Caco-2 (cell line): ENCODE results near the gene TSSK2. TPM values are rescaled to one million over a fixed set of nuclear protein-coding genes. Genes with fewer than 3 reads are reported as not detected.

Source experiments
- BruUV-seq: library from RNA; stranded (reverse); fragments of 400-500 nt; replicated peaks from 2 replicates; lab custom pipeline; 2021; lab: Mats Ljungman, UMichigan
- CTCF ChIA-PET: fragments of 300-600 bp; sonication (Branson Sonifier 250); formaldehyde crosslinking; loops from one replicate; lab custom pipeline; 2022; ENCODE audit warnings: antibody characterized with exemption; lab: Charles Lee
- POLR2A ChIA-PET: fragments of 300-600 bp; sonication (Branson Sonifier 250); formaldehyde crosslinking; loops from one replicate; lab custom pipeline; 2022; ENCODE audit warnings: antibody characterized with exemption; lab: Charles Lee
- DNase-seq, 2 experiments: peaks; one replicate each; pipeline versions ENCODE4 v3.0.0 to v3.0.0-alpha.2; 2020 to 2022
- H3K27me3 ChIP-seq: replicated peaks from 2 replicates; pipeline ENCODE4 v1.6.0; 2011; ENCODE audit warnings: low read length; ENCODE audit not compliant: control insufficient read depth, insufficient read depth
- H3K36me3 ChIP-seq: 2 replicates; pipeline ENCODE4 v1.5.1; 2011; ENCODE audit warnings: low read length; ENCODE audit not compliant: control insufficient read depth, insufficient read depth
- H3K4me1 ChIP-seq: fragments of 250-450 bp; sonication (Bioruptor Pico); 2 replicates; pipeline ENCODE4 v1.5.1; 2020; ENCODE audit warnings: mild to moderate bottlenecking
- H3K4me3 ChIP-seq: 2 replicates; pipeline ENCODE4 v1.5.1; 2011; ENCODE audit warnings: low read depth, mild to moderate bottlenecking, control low read depth, low read length
- H3K9me3 ChIP-seq: fragments of 250-450 bp; sonication (Bioruptor Pico); 2 replicates; pipeline ENCODE4 v1.5.1; 2020; ENCODE audit warnings: mild to moderate bottlenecking, moderate library complexity
- H3K27ac Mint-ChIP-seq: one replicate; pipeline ENCODE4 v1.8.0; 2022; ENCODE audit warnings: mixed read lengths; ENCODE audit not compliant: unreplicated experiment
- H3K27me3 Mint-ChIP-seq: one replicate; pipeline ENCODE4 v1.8.0; 2022; ENCODE audit warnings: mixed read lengths; ENCODE audit not compliant: insufficient read depth, unreplicated experiment
- H3K36me3 Mint-ChIP-seq: one replicate; pipeline ENCODE4 v1.8.0; 2022; ENCODE audit warnings: mild to moderate bottlenecking, mixed read lengths; ENCODE audit not compliant: insufficient read depth, unreplicated experiment
- H3K4me1 Mint-ChIP-seq: one replicate; pipeline ENCODE4 v1.8.0; 2022; ENCODE audit warnings: low read depth, mixed read lengths; ENCODE audit not compliant: unreplicated experiment
- H3K4me3 Mint-ChIP-seq: one replicate; pipeline ENCODE4 v1.8.0; 2022; ENCODE audit warnings: mild to moderate bottlenecking, moderate library complexity, mixed read lengths; ENCODE audit not compliant: unreplicated experiment
- H3K9me3 Mint-ChIP-seq: one replicate; pipeline ENCODE4 v1.8.0; 2022; ENCODE audit warnings: mixed read lengths; ENCODE audit not compliant: unreplicated experiment
- CTCF ChIP-seq, 2 experiments: fragments of 200-600 bp in 1 of 2; IDR thresholded peaks; 1 replicate in 1 of 2; 2 replicates in 1 of 2; pipeline versions ENCODE4 v1.5.1 to v1.8.0; 2011 to 2022; ENCODE audit warnings: antibody characterized with exemption in 1 of 2, control low read depth in 1 of 2, inconsistent platforms in 1 of 2, low read depth in 1 of 2, low read length in 1 of 2, mild to moderate bottlenecking in 1 of 2, moderate library complexity in 1 of 2; ENCODE audit not compliant: insufficient read depth in 1 of 2, severe bottlenecking in 1 of 2, unreplicated experiment in 1 of 2
- intact Hi-C: fragments of 100-400 bp; cut with micrococcal nuclease; formaldehyde crosslinking; loops from one replicate; pipeline ENCODE4 v1.10.0; 2022; ENCODE audit not compliant: unreplicated experiment
- total RNA-seq: library from RNA; stranded (reverse); gene quantifications from 2 replicates; pipeline ENCODE4 v1.2.3, GENCODE V29; 2022

TSSK2 gene
- total RNA-seq, 1 experiment from 2014 or later = not detected

DNA sequence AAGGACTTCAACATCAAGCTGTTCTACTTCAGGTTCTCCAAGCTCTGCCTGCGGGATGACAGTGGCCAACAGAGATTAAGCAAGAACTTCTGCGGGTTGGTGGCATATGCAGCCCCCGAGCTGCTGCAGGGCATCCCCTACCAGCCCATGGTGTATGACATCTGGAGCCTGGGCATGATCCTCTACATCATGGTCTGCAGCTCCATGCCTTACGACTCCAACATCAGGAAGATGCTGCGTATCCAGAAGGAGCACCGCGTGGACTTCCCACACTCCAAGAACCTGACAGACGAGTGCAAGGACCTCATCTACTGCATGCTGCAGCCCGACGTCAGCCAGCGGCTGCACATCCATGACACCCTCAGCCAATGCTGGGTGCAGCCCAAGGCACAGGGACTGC lies 6.1 kb upstream of the TSSK2 start:
- POLR2A ChIA-PET = no interaction called here
- no peak overlapping the region for H3K4me3 Mint-ChIP-seq
- peaks cover 11% of the 10 kb centered on the region for H3K4me1 Mint-ChIP-seq
- TF ChIP-seq CTCF (IDR thresholded peaks at IDR 0.05; ENCODE audit: insufficient read depth in 1 of 2, low read depth in 1 of 2, low read length in 1 of 2, severe bottlenecking in 1 of 2, unreplicated experiment in 1 of 2) = no peak
- Histone ChIP-seq H3K36me3 (no peaks in the 10 kb centered on the region), H3K27me3 (no peaks in the 10 kb centered on the region), H3K9me3 (no peaks in the 10 kb centered on the region), H3K4me1 (peaks cover 14% of the 10 kb centered on the region), H3K4me3 (no peak overlapping the region)
- intact Hi-C loops = no loop called here
- CTCF ChIA-PET = no interaction called here
- H3K27me3 Mint-ChIP-seq = no peaks in the 10 kb centered on the region
- H3K27ac Mint-ChIP-seq = no peak overlapping the region
- no peak for DNase-seq
- H3K36me3 Mint-ChIP-seq = peaks cover 21% of the 10 kb centered on the region
- H3K9me3 Mint-ChIP-seq = no peaks in the 10 kb centered on the region
- no TSS peak for BruUV-seq

DNA sequence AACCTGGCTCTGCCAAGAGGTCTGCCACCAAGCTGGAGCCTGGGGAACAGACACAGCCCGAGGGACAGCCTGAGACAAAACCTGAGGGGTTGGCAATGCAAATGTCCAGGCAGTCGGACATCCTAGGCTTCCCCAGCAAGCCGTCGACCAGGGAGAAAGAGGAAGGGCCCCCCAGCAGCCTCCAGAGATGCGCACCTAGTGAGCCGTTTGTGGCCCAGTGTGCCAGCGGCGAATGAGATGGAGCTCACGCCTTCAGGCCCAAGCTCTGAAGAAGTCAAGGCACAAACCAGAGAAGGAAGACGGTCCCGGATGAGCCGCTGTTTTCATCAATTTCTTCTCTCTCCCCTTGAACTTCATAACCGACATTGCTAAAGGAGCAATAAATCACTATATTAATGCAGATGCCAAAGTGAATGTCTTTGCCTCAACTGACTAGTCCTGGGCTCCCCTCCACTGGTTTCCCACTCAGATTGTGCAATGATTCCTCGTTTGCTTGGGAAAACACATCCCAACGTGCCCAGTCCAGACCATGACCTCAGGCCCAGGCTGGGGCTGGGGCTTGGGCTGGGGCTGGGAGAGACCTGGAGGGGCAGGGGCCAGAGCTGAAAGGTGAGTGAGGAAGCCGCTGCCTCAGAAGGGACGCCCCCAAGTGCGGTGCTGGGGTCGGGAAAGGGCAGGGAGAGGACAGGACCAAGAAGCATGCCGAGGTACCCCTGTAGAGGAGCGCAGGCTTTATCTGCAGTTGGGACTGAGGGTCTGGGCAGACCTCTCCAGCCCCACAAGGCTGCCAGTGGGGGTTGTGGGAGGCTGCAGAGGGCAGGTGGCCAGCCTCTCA lies 5.4 kb upstream of the TSSK2 start:
- H3K4me1 ChIP-seq = peaks cover 7% of the 10 kb centered on the region
- no TSS peak for BruUV-seq
- no peak for DNase-seq
- Mint-ChIP-seq H3K36me3 (peaks cover 17% of the 10 kb centered on the region), H3K9me3 (no peaks in the 10 kb centered on the region), H3K4me3 (no peak overlapping the region), H3K4me1 (peaks cover 11% of the 10 kb centered on the region), H3K27ac (no peak overlapping the region), H3K27me3 (no peaks in the 10 kb centered on the region)
- TF ChIP-seq CTCF (IDR thresholded peaks at IDR 0.05; ENCODE audit: insufficient read depth in 1 of 2, low read depth in 1 of 2, low read length in 1 of 2, severe bottlenecking in 1 of 2, unreplicated experiment in 1 of 2) = no peak
- no peaks in the 10 kb centered on the region for H3K9me3 ChIP-seq
- ChIA-PET CTCF (no interaction called here), POLR2A (no interaction called here)
- H3K4me3 ChIP-seq = no peak overlapping the region
- H3K36me3 ChIP-seq = no peaks in the 10 kb centered on the region
- intact Hi-C loops = no loop called here
- H3K27me3 ChIP-seq = no peaks in the 10 kb centered on the region

GRCh38 chr22:19126309-19127273 lies 4.5 kb upstream of the TSSK2 start:
- Mint-ChIP-seq H3K9me3 (no peaks in the 10 kb centered on the region), H3K27ac (no peak overlapping the region), H3K36me3 (peaks cover 11% of the 10 kb centered on the region), H3K27me3 (no peaks in the 10 kb centered on the region), H3K4me1 (peaks cover 11% of the 10 kb centered on the region), H3K4me3 (no peak overlapping the region)
- intact Hi-C loops = no loop called here
- ChIA-PET POLR2A (interaction anchor here (0.5 to 0.9 kb wide), 2 partner anchors 18 to 244 kb away, joined by 3 to 4 read pairs; partner anchors contain the start of gene ESS2), CTCF (interaction anchor here (0.6 kb wide), 1 partner anchor 264 kb away, joined by 3 read pairs; no protein-coding TSS in a partner anchor)
- H3K4me3 ChIP-seq = no peak overlapping the region
- no peaks in the 10 kb centered on the region for H3K27me3 ChIP-seq
- BruUV-seq = no TSS peak
- no peaks in the 10 kb centered on the region for H3K36me3 ChIP-seq
- no peak for DNase-seq
- peaks cover 5% of the 10 kb centered on the region; the same call in 1 of the 2 replicates for H3K4me1 ChIP-seq
- H3K9me3 ChIP-seq = no peaks in the 10 kb centered on the region
- TF ChIP-seq CTCF (IDR thresholded peaks at IDR 0.05; ENCODE audit: insufficient read depth in 1 of 2, low read depth in 1 of 2, low read length in 1 of 2, severe bottlenecking in 1 of 2, unreplicated experiment in 1 of 2) = no peak
